ENCODE data around the gene PNRC1.
"Not testable (repeated sequence)": the region's sequence is repeated elsewhere in the genome, so short reads cannot be mapped to it uniquely, and the experiment has no call there.

PNRC1 gene

GRCh38 chr6:89058627-89059026 is 21.9 kb upstream of the PNRC1 start:
- DNase-seq (ENCODE audit: low read depth in 3 of 3) = no peak

GRCh38 chr6:89059227-89059626 is 21.3 kb upstream of the PNRC1 start:
- DNase-seq (ENCODE audit: low read depth in 3 of 3) = no peak

GRCh38 chr6:89063881-89064280 is 16.7 kb upstream of the PNRC1 start:
- DNase-seq (ENCODE audit: low read depth in 3 of 3) = no peak

GRCh38 chr6:89064931-89065330 is 15.6 kb upstream of the PNRC1 start:
- not testable (repeated sequence) for DNase-seq (ENCODE audit: low read depth in 3 of 3)

- DNase-seq (ENCODE audit: low read depth in 3 of 3) = not testable (repeated sequence)
Measured at GRCh38 chr6:89066121-89066520, 14.4 kb upstream of the PNRC1 start.

- DNase-seq (ENCODE audit: low read depth in 3 of 3) = no peak
Measured at GRCh38 chr6:89066940-89067646, 13.5 kb upstream of the PNRC1 start.

- DNase-seq (ENCODE audit: low read depth in 3 of 3) = no peak
Measured at GRCh38 chr6:89067796-89068195, 12.8 kb upstream of the PNRC1 start.

GRCh38 chr6:89068695-89069094 is 11.9 kb upstream of the PNRC1 start:
- DNase-seq (ENCODE audit: low read depth in 3 of 3) = no peak

GRCh38 chr6:89069536-89070163 is 10.9 kb upstream of the PNRC1 start:
- no peak for DNase-seq (ENCODE audit: low read depth in 3 of 3)

- DNase-seq (ENCODE audit: low read depth in 3 of 3) = no peak
Measured at GRCh38 chr6:89071036-89071435, 9.5 kb upstream of the PNRC1 start.

GRCh38 chr6:89073014-89073620 is 7.4 kb upstream of the PNRC1 start:
- no peak for DNase-seq (ENCODE audit: low read depth in 3 of 3)

- DNase-seq (ENCODE audit: low read depth in 3 of 3) = no peak
Measured at GRCh38 chr6:89073840-89074239, 6.7 kb upstream of the PNRC1 start.

- peak in 2 of 3 experiments; percentile 22 to 24 for DNase-seq (ENCODE audit: low read depth in 3 of 3)
Measured at GRCh38 chr6:89079511-89080234, 878 bp upstream of the PNRC1 start.

GRCh38 chr6:89081129-89081422 is 525 bp downstream of the PNRC1 start:
- no peak for DNase-seq (ENCODE audit: low read depth in 3 of 3)

- DNase-seq (ENCODE audit: low read depth in 3 of 3) = peak; percentile 96 to 99 (median 97)
Measured at GRCh38 chr6:89081423-89082322, 1.1 kb downstream of the PNRC1 start.

GRCh38 chr6:89082486-89082891 is 1.9 kb downstream of the PNRC1 start:
- no peak for DNase-seq (ENCODE audit: low read depth in 3 of 3)

GRCh38 chr6:89084542-89084941 is 4.0 kb downstream of the PNRC1 start:
- DNase-seq (ENCODE audit: low read depth in 3 of 3) = no peak

GRCh38 chr6:89084954-89085353 is 4.4 kb downstream of the PNRC1 start:
- no peak for DNase-seq (ENCODE audit: low read depth in 3 of 3)

GRCh38 chr6:89085409-89086205 is 5.1 kb downstream of the PNRC1 start:
- DNase-seq (ENCODE audit: low read depth in 3 of 3) = no peak

- DNase-seq (ENCODE audit: low read depth in 3 of 3) = no peak
Measured at GRCh38 chr6:89087881-89088280, 7.3 kb downstream of the PNRC1 start.

GRCh38 chr6:89098461-89098860 is 17.9 kb downstream of the PNRC1 start:
- DNase-seq (ENCODE audit: low read depth in 3 of 3) = no peak

Data from stimulated activated CD4-positive, alpha-beta T cell treated with anti-CD3 and anti-CD28 coated beads, TNF-alpha, amount 100 ng/mL, for 24 hours (primary cell).